HepG2 (cell line): ENCODE results near the gene TXNIP. TPM values are rescaled to one million over a fixed set of nuclear protein-coding genes. Genes with fewer than 3 reads are reported as not detected.

Experiments
- BATF2 ChIP-seq: sonication (generic); formaldehyde crosslinking; IDR thresholded peaks from 2 replicates; pipeline ENCODE4 v1.8.0; 2022; ENCODE audit warnings: mild to moderate bottlenecking, missing genetic modification reagents, moderate library complexity
- DMAP1 ChIP-seq: IDR thresholded peaks from 2 replicates; pipeline ENCODE4 v1.6.1; 2016
- ETV6 ChIP-seq: sonication (generic); formaldehyde crosslinking; conservative IDR thresholded peaks from 2 replicates; pipeline ENCODE4 v1.4.0; 2020; ENCODE audit warnings: missing genetic modification reagents
- GATA4 ChIP-seq: sonication (generic); IDR thresholded peaks from 2 replicates; pipeline ENCODE4 v1.6.1; 2016; ENCODE audit warnings: antibody characterized with exemption, low read depth, borderline replicate concordance
- GPBP1L1 ChIP-seq: sonication (generic); formaldehyde crosslinking; IDR thresholded peaks from 2 replicates; pipeline ENCODE4 v1.5.0; 2020; ENCODE audit warnings: mild to moderate bottlenecking, missing genetic modification reagents
- KLF16 ChIP-seq, 2 experiments: sonication (generic) in 1 of 2; formaldehyde crosslinking in 1 of 2; IDR thresholded peaks; 2 replicates each; pipeline versions ENCODE4 v1.6.1 to v1.8.0; 2016 to 2023; ENCODE audit warnings: missing genetic modification reagents in 2 of 2, missing compliant biosample characterization in 1 of 2
- MED1 ChIP-seq: sonication (generic); formaldehyde crosslinking; IDR thresholded peaks from 2 replicates; pipeline ENCODE4 v1.4.0; 2020; ENCODE audit warnings: missing genetic modification reagents
- NFE2L2 ChIP-seq: fragments of 150-350 bp; IDR thresholded peaks from 2 replicates; pipeline ENCODE4 v1.6.1; 2014; ENCODE audit warnings: low read length
- POLR2AphosphoS5 ChIP-seq: IDR thresholded peaks from 2 replicates; pipeline ENCODE4 v1.6.1; 2012; ENCODE audit warnings: low read depth, low read length
- PRPF4 ChIP-seq: fragments of 200-400 bp; formaldehyde crosslinking; IDR thresholded peaks from 2 replicates; pipeline ENCODE4 v1.6.1; 2016; ENCODE audit warnings: low read length, low read depth; ENCODE audit not compliant: poor library complexity, severe bottlenecking
- REPIN1 ChIP-seq: sonication (generic); formaldehyde crosslinking; IDR thresholded peaks from 2 replicates; pipeline ENCODE4 v1.8.0; 2022; ENCODE audit warnings: missing genetic modification reagents, low read depth, mild to moderate bottlenecking, borderline replicate concordance
- RFX1 ChIP-seq: fragments of 450-650 bp; IDR thresholded peaks from 2 replicates; pipeline ENCODE4 v1.6.1; 2017
- SAFB2 ChIP-seq: sonication (generic); formaldehyde crosslinking; IDR thresholded peaks from 2 replicates; pipeline ENCODE4 v1.5.1; 2020; ENCODE audit warnings: missing genetic modification reagents, low read depth, mild to moderate bottlenecking, borderline replicate concordance
- TBL1XR1 ChIP-seq: fragments of 150-350 bp; IDR thresholded peaks from 2 replicates; pipeline ENCODE4 v1.6.1; 2014; ENCODE audit warnings: borderline replicate concordance, low read length; ENCODE audit not compliant: partially characterized antibody
- THAP11 ChIP-seq: IDR thresholded peaks from 2 replicates; pipeline ENCODE4 v1.6.1; 2016; ENCODE audit warnings: missing biosample characterization, missing genetic modification reagents
- TMF1 ChIP-seq: sonication (generic); formaldehyde crosslinking; IDR thresholded peaks from 2 replicates; pipeline ENCODE4 v1.8.1; 2022; ENCODE audit warnings: low read depth, missing genetic modification reagents
- ZNF180 ChIP-seq: sonication (generic); formaldehyde crosslinking; IDR thresholded peaks from 2 replicates; pipeline ENCODE4 v1.4.0; 2020; ENCODE audit warnings: low read depth, missing genetic modification reagents, borderline replicate concordance
- ZNF567 ChIP-seq: sonication (generic); formaldehyde crosslinking; IDR thresholded peaks from 2 replicates; pipeline ENCODE4 v1.8.1; 2023; ENCODE audit warnings: mild to moderate bottlenecking, missing genetic modification reagents, borderline replicate concordance
- ZNF879 ChIP-seq: sonication (generic); formaldehyde crosslinking; IDR thresholded peaks from 2 replicates; pipeline ENCODE4 v1.8.1; 2023; ENCODE audit warnings: missing genetic modification reagents
- ZZZ3 ChIP-seq: sonication (generic); formaldehyde crosslinking; IDR thresholded peaks from 2 replicates; pipeline ENCODE4 v1.4.0; 2020; ENCODE audit warnings: missing genetic modification reagents, mild to moderate bottlenecking, borderline replicate concordance
- polyA plus RNA-seq, 8 experiments: library from polyadenylated mRNA; depleted of rRNA in 3 of 8; stranded (reverse) in 7 of 8; unstranded in 1 of 8; fragments of >200 nt; fragmentation: Illumina TruSeq in 4 of 8; extraction: Trizol in 4 of 8; gene quantifications; 2 replicates each; pipeline versions ENCODE4 v1.2.1 to v1.2.3, GENCODE V29; 2011 to 2016; ENCODE audit warnings: low read depth in 4 of 8, missing spikeins in 1 of 8, mixed read lengths in 1 of 8; ENCODE audit not compliant: insufficient read depth in 1 of 8
- total RNA-seq, 5 experiments: library from RNA; depleted of rRNA; stranded (reverse); fragments of >200 nt; fragmentation: Illumina TruSeq; extraction: Trizol; gene quantifications; 2 replicates each; pipeline ENCODE4 v1.2.3, GENCODE V29; 2016; ENCODE audit warnings: low read depth in 1 of 5
- TF ChIP-seq, protein P1 (sequence below): sonication (generic); formaldehyde crosslinking; IDR thresholded peaks from 2 replicates; pipeline ENCODE4 v1.9.0; 2021; ENCODE audit warnings: missing genetic modification reagents, borderline replicate concordance
- TF ChIP-seq, protein P2 (sequence below): sonication (generic); formaldehyde crosslinking; conservative IDR thresholded peaks from 2 replicates; pipeline ENCODE4 v1.4.0; 2020; ENCODE audit warnings: missing genetic modification reagents

The TXNIP gene
- total and polyA plus RNA-seq, 2 of the 13 experiments (the other 11 are each of a cell fraction or from before 2014, with no cell fraction given) = 24.4 to 237 TPM

- TF ChIP-seq TBL1XR1 (no peak), POLR2AphosphoS5 (no peak), SAFB2 (CRISPR knock-in tag) (no peak), KLF16 (CRISPR knock-in tag; IDR thresholded peaks at IDR 0.05) (0 out of 4 replicates have a peak, but pooled peaks of 1 of the 2 experiments have one; percentile 5), DMAP1 (CRISPR knock-in tag) (no peak), ZNF879 (no peak), GPBP1L1 (no peak), REPIN1 (CRISPR knock-in tag) (no peak), THAP11 (no peak), TMF1 (no peak), PRPF4 (no peak), ZZZ3 (CRISPR knock-in tag) (no peak), RFX1 (peak; percentile 58; the same call in 1 of the 2 replicates), ETV6 (CRISPR knock-in tag) (no peak), BATF2 (CRISPR knock-in tag) (no peak), NFE2L2 (no peak), ZNF567 (CRISPR knock-in tag) (no peak), GATA4 (no peak), ZNF180 (CRISPR knock-in tag) (no peak), MED1 (no peak)
- TF ChIP-seq, protein P1, sequence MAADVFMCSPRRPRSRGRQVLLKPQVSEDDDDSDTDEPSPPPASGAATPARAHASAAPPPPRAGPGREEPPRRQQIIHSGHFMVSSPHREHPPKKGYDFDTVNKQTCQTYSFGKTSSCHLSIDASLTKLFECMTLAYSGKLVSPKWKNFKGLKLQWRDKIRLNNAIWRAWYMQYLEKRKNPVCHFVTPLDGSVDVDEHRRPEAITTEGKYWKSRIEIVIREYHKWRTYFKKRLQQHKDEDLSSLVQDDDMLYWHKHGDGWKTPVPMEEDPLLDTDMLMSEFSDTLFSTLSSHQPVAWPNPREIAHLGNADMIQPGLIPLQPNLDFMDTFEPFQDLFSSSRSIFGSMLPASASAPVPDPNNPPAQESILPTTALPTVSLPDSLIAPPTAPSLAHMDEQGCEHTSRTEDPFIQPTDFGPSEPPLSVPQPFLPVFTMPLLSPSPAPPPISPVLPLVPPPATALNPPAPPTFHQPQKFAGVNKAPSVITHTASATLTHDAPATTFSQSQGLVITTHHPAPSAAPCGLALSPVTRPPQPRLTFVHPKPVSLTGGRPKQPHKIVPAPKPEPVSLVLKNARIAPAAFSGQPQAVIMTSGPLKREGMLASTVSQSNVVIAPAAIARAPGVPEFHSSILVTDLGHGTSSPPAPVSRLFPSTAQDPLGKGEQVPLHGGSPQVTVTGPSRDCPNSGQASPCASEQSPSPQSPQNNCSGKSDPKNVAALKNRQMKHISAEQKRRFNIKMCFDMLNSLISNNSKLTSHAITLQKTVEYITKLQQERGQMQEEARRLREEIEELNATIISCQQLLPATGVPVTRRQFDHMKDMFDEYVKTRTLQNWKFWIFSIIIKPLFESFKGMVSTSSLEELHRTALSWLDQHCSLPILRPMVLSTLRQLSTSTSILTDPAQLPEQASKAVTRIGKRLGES (CRISPR knock-in tag) = no peak
- TF ChIP-seq, protein P2, sequence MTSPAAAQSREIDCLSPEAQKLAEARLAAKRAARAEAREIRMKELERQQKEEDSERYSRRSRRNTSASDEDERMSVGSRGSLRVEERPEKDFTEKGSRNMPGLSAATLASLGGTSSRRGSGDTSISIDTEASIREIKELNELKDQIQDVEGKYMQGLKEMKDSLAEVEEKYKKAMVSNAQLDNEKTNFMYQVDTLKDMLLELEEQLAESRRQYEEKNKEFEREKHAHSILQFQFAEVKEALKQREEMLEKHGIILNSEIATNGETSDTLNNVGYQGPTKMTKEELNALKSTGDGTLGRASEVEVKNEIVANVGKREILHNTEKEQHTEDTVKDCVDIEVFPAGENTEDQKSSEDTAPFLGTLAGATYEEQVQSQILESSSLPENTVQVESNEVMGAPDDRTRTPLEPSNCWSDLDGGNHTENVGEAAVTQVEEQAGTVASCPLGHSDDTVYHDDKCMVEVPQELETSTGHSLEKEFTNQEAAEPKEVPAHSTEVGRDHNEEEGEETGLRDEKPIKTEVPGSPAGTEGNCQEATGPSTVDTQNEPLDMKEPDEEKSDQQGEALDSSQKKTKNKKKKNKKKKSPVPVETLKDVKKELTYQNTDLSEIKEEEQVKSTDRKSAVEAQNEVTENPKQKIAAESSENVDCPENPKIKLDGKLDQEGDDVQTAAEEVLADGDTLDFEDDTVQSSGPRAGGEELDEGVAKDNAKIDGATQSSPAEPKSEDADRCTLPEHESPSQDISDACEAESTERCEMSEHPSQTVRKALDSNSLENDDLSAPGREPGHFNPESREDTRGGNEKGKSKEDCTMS (CRISPR knock-in tag) = no peak
Measured at GRCh38 chr1:145985502-145986439, 10.6 kb downstream of the TXNIP start (continued).
